Peyer's patch (tissue), 4 donors: ENCODE data around the gene C1orf105. TPM values are rescaled to one million over a fixed set of nuclear protein-coding genes. Genes with fewer than 3 reads are reported as not detected.

ENCODE experiments used
- DNase-seq, 3 donors: peaks; one replicate each; pipeline ENCODE4 v3.0.0-alpha.2; 2017 to 2019
- H3K27ac ChIP-seq, 4 donors: fragments of 200-600 bp; sonication (generic); one replicate each; pipeline ENCODE4 v1.5.1; 2016 to 2019
- H3K27me3 ChIP-seq, 2 donors: fragments of 200-600 bp; sonication (generic); one replicate each; pipeline ENCODE4 v1.5.1; 2019
- H3K36me3 ChIP-seq, 3 donors: fragments of 200-600 bp; sonication (generic); one replicate each; pipeline ENCODE4 v1.5.1; 2016 to 2019
- H3K4me1 ChIP-seq, 4 donors: fragments of 200-600 bp; sonication (generic); one replicate each; pipeline ENCODE4 v1.5.1; 2016 to 2019
- H3K4me3 ChIP-seq, 4 donors: fragments of 200-600 bp; sonication (generic); 1 replicate in 3 of 4; 2 replicates in 1 of 4; pipeline ENCODE4 v1.5.1; 2016 to 2019; ENCODE audit warnings: mild to moderate bottlenecking in 1 of 4
- H3K9me3 ChIP-seq, 4 donors: fragments of 200-600 bp; sonication (generic); one replicate each; pipeline ENCODE4 v1.5.1; 2016 to 2019; ENCODE audit warnings: mild to moderate bottlenecking in 1 of 4
- POLR2A ChIP-seq, 2 donors: fragments of 450-650 bp; IDR thresholded peaks; one replicate each; pipeline ENCODE4 v1.5.1; 2017; ENCODE audit warnings: antibody characterized with exemption in 2 of 2, mild to moderate bottlenecking in 2 of 2, moderate library complexity in 2 of 2
- total RNA-seq, 4 donors: library from RNA; depleted of rRNA; stranded (reverse); fragments of >200 nt; gene quantifications; one replicate each; pipeline ENCODE4 v1.1.0, GENCODE V29; 2016
- TF ChIP-seq, protein P1 (sequence below), 6 experiments: fragments of 450-650 bp in 4 of 6; fragments of 200-600 bp in 2 of 6; sonication (generic) in 1 of 6; IDR thresholded peaks; one replicate each; pipeline ENCODE4 v1.5.1; 2017 to 2019; ENCODE audit warnings: antibody characterized with exemption in 6 of 6, mild to moderate bottlenecking in 3 of 6, moderate library complexity in 1 of 6

Gene C1orf105
- total RNA-seq, 4 donors from 2014 or later, result not detected

DNA sequence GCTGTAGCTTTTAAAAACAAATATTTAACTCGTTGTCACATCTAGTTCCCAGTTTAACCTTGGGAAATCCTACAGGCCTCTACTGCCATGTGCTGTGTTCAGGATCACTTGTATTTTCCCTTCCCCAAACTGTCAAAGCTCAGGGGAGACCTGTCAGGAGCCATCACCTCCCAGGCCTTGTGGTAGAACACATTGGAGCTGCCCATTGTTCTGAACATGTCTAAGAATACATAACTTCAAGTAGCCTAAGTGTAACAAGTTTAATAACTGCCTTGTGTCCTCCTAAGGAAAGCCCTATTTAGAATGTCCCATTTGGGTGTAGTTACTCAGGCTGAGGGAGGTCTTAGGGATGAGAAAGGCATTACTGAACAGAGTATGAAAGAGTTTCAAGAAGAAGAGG is 52.0 kb downstream of the C1orf105 start:
- DNase-seq, result no peak
- no peaks in the 10 kb centered on the region for H3K9me3 ChIP-seq
- no peaks in the 10 kb centered on the region for H3K27me3 ChIP-seq
- no peaks in the 10 kb centered on the region for H3K36me3 ChIP-seq
- TF ChIP-seq, protein P1, sequence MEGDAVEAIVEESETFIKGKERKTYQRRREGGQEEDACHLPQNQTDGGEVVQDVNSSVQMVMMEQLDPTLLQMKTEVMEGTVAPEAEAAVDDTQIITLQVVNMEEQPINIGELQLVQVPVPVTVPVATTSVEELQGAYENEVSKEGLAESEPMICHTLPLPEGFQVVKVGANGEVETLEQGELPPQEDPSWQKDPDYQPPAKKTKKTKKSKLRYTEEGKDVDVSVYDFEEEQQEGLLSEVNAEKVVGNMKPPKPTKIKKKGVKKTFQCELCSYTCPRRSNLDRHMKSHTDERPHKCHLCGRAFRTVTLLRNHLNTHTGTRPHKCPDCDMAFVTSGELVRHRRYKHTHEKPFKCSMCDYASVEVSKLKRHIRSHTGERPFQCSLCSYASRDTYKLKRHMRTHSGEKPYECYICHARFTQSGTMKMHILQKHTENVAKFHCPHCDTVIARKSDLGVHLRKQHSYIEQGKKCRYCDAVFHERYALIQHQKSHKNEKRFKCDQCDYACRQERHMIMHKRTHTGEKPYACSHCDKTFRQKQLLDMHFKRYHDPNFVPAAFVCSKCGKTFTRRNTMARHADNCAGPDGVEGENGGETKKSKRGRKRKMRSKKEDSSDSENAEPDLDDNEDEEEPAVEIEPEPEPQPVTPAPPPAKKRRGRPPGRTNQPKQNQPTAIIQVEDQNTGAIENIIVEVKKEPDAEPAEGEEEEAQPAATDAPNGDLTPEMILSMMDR (IDR thresholded peaks at IDR 0.05), result no peak
- no peak for TF ChIP-seq POLR2A (IDR thresholded peaks at IDR 0.05)
- no peak overlapping the region for H3K27ac ChIP-seq
- no peak overlapping the region for H3K4me3 ChIP-seq
- H3K4me1 ChIP-seq, result no peaks in the 10 kb centered on the region

DNA sequence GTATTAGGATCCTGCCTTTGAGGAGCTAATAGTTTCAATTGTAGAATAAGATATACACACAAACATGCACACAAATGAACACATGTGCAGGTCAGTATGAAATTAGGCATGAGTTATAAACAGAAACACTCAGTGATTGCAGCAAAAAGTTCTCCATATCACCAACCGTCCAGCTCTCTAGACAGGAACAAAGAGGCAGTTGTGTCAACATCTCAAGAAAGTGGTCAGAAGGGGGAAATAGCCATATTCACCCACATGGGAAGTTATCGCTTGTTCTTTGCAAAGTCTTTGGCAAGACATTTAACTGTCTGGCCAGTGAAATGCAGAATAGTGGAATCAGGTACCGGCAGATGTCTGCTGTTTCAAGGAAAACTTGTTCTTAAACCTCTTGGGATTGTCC is 52.8 kb downstream of the C1orf105 start:
- Histone ChIP-seq H3K4me1 (no peaks in the 10 kb centered on the region), H3K36me3 (no peaks in the 10 kb centered on the region), H3K27me3 (no peaks in the 10 kb centered on the region), H3K9me3 (no peaks in the 10 kb centered on the region), H3K4me3 (no peak overlapping the region), H3K27ac (no peak overlapping the region)
- TF ChIP-seq, protein P1 (IDR thresholded peaks at IDR 0.05), result no peak
- no peak for TF ChIP-seq POLR2A (IDR thresholded peaks at IDR 0.05)
- no peak for DNase-seq

DNA sequence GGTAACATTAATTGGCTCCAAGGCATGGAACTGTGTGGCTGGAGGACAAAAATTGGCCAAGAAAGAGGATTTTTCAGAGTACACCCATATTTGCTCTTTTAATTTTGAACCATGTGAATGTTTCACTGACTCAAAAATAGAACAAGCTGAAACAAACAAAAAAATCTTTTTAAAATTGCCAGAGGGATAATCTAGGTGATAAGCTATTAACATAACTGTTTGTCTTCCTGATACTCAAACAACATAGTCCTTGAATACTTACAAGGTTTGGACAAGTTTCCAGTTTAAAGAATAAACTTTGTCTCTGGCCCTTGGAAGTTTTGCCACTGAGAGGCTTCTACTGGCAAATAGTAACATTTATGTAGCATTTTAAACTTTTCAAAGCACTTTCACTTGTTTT is 53.4 kb downstream of the C1orf105 start:
- no peak for DNase-seq
- H3K27ac ChIP-seq, result no peak overlapping the region
- H3K9me3 ChIP-seq, result no peaks in the 10 kb centered on the region
- no peaks in the 10 kb centered on the region for H3K36me3 ChIP-seq
- TF ChIP-seq, protein P1 (IDR thresholded peaks at IDR 0.05), result no peak
- TF ChIP-seq POLR2A (IDR thresholded peaks at IDR 0.05), result no peak
- no peaks in the 10 kb centered on the region for H3K27me3 ChIP-seq
- no peak overlapping the region for H3K4me3 ChIP-seq
- no peaks in the 10 kb centered on the region for H3K4me1 ChIP-seq

DNA sequence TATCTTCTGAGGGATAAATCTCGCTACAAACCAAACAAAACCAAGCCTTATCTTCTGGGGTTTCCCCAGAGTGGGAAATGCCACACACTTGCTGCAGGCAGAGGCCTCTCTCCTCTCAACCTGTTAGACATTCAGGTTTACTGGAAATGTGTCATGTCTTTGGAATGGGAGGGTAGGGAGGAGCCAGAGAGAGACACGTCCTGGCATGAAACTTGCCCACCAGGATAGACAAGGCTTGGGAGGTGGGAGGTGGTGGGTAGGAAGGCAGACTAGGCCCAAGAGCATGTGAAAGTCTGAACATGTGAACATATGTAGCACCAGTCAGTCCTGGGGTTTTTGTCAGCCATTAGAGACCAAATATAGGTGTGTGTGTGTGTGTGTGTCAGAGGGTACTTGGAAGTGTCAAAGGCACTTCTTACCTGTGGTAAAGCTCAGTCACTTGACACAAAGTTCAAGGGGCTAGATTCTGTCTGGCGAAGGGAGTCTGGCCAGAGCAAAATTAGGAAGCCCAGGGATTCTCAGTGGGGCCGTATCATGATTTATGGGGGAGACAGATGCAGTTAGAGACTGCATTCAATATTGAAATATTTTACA is 55.8 kb downstream of the C1orf105 start:
- Histone ChIP-seq H3K9me3 (no peaks in the 10 kb centered on the region), H3K36me3 (no peaks in the 10 kb centered on the region), H3K4me3 (no peak overlapping the region), H3K27ac (no peak overlapping the region), H3K27me3 (no peaks in the 10 kb centered on the region), H3K4me1 (no peaks in the 10 kb centered on the region)
- no peak for DNase-seq
- no peak for TF ChIP-seq POLR2A (IDR thresholded peaks at IDR 0.05)

DNA sequence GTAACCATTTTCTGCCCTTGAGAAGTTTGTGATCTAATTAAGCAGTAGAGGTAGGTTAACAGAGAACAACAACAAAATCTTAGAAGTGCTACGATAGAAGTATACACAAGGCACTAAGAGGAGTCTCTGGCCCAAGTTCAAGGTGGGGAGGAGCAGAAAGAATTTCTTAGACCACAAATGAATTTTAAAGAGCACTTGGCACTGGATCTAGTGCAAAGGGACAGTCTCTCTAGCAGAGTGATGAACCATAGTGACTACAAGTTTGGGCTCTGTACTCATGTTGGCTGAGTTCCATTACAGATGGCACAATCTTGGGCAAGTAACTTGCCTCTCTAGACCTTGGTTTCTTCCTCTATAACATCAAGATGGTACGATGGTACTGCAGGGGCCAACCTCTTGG is 56.7 kb downstream of the C1orf105 start:
- H3K4me1 ChIP-seq, result no peaks in the 10 kb centered on the region
- no peak for TF ChIP-seq POLR2A (IDR thresholded peaks at IDR 0.05)
- TF ChIP-seq, protein P1 (IDR thresholded peaks at IDR 0.05), result no peak
- no peak overlapping the region for H3K27ac ChIP-seq
- no peaks in the 10 kb centered on the region for H3K9me3 ChIP-seq
- DNase-seq, result no peak
- no peak overlapping the region for H3K4me3 ChIP-seq
- no peaks in the 10 kb centered on the region for H3K36me3 ChIP-seq
- no peaks in the 10 kb centered on the region for H3K27me3 ChIP-seq

DNA sequence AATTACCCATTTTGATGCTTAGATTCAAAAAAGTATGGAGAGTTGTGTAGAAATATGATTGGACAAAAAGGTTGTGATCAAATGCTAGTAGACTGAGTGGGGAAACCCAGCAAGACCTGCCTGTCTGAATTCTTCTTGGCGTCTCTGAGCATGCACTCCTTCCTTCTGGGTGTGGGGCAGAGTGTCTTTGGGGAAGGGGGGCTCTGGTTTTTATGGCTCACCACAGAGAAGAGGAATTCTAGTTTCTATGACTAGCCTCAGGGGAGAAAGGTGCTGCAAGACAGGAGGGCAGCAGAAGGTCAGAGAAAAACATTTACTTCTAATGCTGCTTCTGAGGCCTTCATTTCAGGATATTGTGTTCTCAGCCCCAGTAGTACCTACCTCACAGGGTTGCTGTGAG is 57.3 kb downstream of the C1orf105 start:
- Histone ChIP-seq H3K9me3 (no peaks in the 10 kb centered on the region), H3K4me1 (no peaks in the 10 kb centered on the region), H3K36me3 (no peaks in the 10 kb centered on the region), H3K27me3 (no peaks in the 10 kb centered on the region), H3K27ac (no peak overlapping the region), H3K4me3 (no peak overlapping the region)
- DNase-seq, result no peak
- no peak for TF ChIP-seq POLR2A (IDR thresholded peaks at IDR 0.05)
- TF ChIP-seq, protein P1 (IDR thresholded peaks at IDR 0.05), result no peak
